ENCODE results near the gene EML5.

- TF ChIP-seq CTCF (IDR thresholded peaks at IDR 0.05; ENCODE audit: low read depth, low read length) (no peak), EZH2phosphoT487 (IDR thresholded peaks at IDR 0.05; ENCODE audit: low read depth) (no peak)
Observed at GRCh38 chr14:88614218-88614907, 178.4 kb downstream of the EML5 start.

All from OCI-LY3 (cell line).